SH-SY5Y (cell line): ENCODE data around the gene SLC16A5.
A peak's percentile ranks its signal among the peaks of the same experiment; 100 is the strongest.

Experiments used
- GATA2 ChIP-seq: IDR thresholded peaks from 2 replicates; pipeline ENCODE4 v1.6.1; 2011; ENCODE audit warnings: mild to moderate bottlenecking, low read depth, low read length
- GATA3 ChIP-seq: IDR thresholded peaks from 2 replicates; pipeline ENCODE4 v1.6.1; 2011; ENCODE audit warnings: low read depth, mild to moderate bottlenecking, low read length, moderate library complexity

The SLC16A5 gene

GRCh38 chr17:75060434-75061054, 27.2 kb upstream of the SLC16A5 start:
- TF ChIP-seq GATA2, result no peak
- no peak for TF ChIP-seq GATA3

GRCh38 chr17:75061055-75061438, 26.7 kb upstream of the SLC16A5 start:
- TF ChIP-seq GATA3 (no peak), GATA2 (no peak)

- TF ChIP-seq GATA3 (no peak), GATA2 (no peak)
Observed at GRCh38 chr17:75061618-75062017, 26.1 kb upstream of the SLC16A5 start.

GRCh38 chr17:75063201-75063600, 24.6 kb upstream of the SLC16A5 start:
- TF ChIP-seq GATA3, result no peak
- TF ChIP-seq GATA2, result no peak

- TF ChIP-seq GATA3, result no peak
- no peak for TF ChIP-seq GATA2
Observed at GRCh38 chr17:75063626-75064025, 24.1 kb upstream of the SLC16A5 start.

- no peak for TF ChIP-seq GATA2
- no peak for TF ChIP-seq GATA3
Observed at GRCh38 chr17:75064040-75064439, 23.7 kb upstream of the SLC16A5 start.

GRCh38 chr17:75064460-75064859, 23.3 kb upstream of the SLC16A5 start:
- TF ChIP-seq GATA3, result no peak
- TF ChIP-seq GATA2, result no peak

- TF ChIP-seq GATA3 (no peak), GATA2 (no peak)
Observed at GRCh38 chr17:75064867-75065561, 22.7 kb upstream of the SLC16A5 start.

- TF ChIP-seq GATA3, result no peak
- no peak for TF ChIP-seq GATA2
Observed at GRCh38 chr17:75065562-75066151, 22.1 kb upstream of the SLC16A5 start.

- TF ChIP-seq GATA3 (no peak), GATA2 (no peak)
Observed at GRCh38 chr17:75067856-75068255, 19.9 kb upstream of the SLC16A5 start.

GRCh38 chr17:75068750-75069149, 19.0 kb upstream of the SLC16A5 start:
- TF ChIP-seq GATA3 (no peak), GATA2 (no peak)

GRCh38 chr17:75069783-75070182, 18.0 kb upstream of the SLC16A5 start:
- no peak for TF ChIP-seq GATA3
- TF ChIP-seq GATA2, result peak; percentile 72

- TF ChIP-seq GATA3, result no peak
- TF ChIP-seq GATA2, result no peak
Observed at GRCh38 chr17:75073618-75074047, 14.1 kb upstream of the SLC16A5 start.

- no peak for TF ChIP-seq GATA2
- no peak for TF ChIP-seq GATA3
Observed at GRCh38 chr17:75074532-75074931, 13.2 kb upstream of the SLC16A5 start.
